Measurements from ENCODE around the gene PNLIPRP2.

Gene PNLIPRP2

DNA sequence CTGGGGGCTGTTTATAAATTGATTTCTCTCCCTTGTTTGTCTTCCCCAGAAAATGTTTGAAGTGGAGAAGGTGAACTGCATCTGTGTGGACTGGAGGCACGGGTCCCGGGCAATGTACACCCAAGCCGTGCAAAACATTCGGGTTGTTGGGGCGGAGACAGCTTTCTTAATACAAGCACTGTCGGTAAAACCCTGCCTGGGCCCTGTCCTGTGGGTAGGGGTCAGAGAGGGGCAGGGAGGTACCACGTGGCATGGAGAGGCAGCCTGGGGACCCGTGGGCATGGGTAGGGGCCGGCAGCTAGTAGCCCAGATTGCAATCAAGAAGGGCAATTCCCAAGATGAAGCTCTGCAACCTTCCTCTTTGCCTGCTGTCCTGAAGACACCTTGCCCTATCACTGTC is 6.1 kb downstream of the PNLIPRP2 start:
- TF ChIP-seq, protein P1, sequence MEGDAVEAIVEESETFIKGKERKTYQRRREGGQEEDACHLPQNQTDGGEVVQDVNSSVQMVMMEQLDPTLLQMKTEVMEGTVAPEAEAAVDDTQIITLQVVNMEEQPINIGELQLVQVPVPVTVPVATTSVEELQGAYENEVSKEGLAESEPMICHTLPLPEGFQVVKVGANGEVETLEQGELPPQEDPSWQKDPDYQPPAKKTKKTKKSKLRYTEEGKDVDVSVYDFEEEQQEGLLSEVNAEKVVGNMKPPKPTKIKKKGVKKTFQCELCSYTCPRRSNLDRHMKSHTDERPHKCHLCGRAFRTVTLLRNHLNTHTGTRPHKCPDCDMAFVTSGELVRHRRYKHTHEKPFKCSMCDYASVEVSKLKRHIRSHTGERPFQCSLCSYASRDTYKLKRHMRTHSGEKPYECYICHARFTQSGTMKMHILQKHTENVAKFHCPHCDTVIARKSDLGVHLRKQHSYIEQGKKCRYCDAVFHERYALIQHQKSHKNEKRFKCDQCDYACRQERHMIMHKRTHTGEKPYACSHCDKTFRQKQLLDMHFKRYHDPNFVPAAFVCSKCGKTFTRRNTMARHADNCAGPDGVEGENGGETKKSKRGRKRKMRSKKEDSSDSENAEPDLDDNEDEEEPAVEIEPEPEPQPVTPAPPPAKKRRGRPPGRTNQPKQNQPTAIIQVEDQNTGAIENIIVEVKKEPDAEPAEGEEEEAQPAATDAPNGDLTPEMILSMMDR (IDR thresholded peaks at IDR 0.05; ENCODE audit: insufficient read depth, low read length, poor library complexity, severe bottlenecking), result no peak
- TF ChIP-seq EZH2phosphoT487 (conservative IDR thresholded peaks at IDR 0.05; ENCODE audit: low read length), result no peak
- no peaks in the 10 kb centered on the region for H3K9me3 ChIP-seq (ENCODE audit: insufficient read depth, low read length)
- no peak overlapping the region for H3K27ac ChIP-seq (ENCODE audit: low read depth, low read length)
- no peaks in the 10 kb centered on the region for H3K9me2 ChIP-seq (replicated peaks; ENCODE audit: insufficient read depth, low read length)
- H3K79me2 ChIP-seq (ENCODE audit: insufficient read depth, low read length), result no peaks in the 10 kb centered on the region
- no peaks in the 10 kb centered on the region for H3K27me3 ChIP-seq (ENCODE audit: low read length)
- H3K36me3 ChIP-seq (ENCODE audit: low read length), result no peaks in the 10 kb centered on the region
- H3K4me3 ChIP-seq (ENCODE audit: insufficient read depth, low read length, poor library complexity, severe bottlenecking), result no peak overlapping the region
- H2AFZ ChIP-seq (ENCODE audit: low read depth, low read length, severe bottlenecking), result no peak overlapping the region
- no peaks in the 10 kb centered on the region for H4K20me1 ChIP-seq (ENCODE audit: low read depth, low read length)
- H3K9ac ChIP-seq (ENCODE audit: low read length), result no peak overlapping the region
- no peak overlapping the region for H3K4me2 ChIP-seq (ENCODE audit: low read depth, low read length, poor library complexity, severe bottlenecking)
- no peaks in the 10 kb centered on the region for H3F3A ChIP-seq (ENCODE audit: insufficient read depth)

DNA sequence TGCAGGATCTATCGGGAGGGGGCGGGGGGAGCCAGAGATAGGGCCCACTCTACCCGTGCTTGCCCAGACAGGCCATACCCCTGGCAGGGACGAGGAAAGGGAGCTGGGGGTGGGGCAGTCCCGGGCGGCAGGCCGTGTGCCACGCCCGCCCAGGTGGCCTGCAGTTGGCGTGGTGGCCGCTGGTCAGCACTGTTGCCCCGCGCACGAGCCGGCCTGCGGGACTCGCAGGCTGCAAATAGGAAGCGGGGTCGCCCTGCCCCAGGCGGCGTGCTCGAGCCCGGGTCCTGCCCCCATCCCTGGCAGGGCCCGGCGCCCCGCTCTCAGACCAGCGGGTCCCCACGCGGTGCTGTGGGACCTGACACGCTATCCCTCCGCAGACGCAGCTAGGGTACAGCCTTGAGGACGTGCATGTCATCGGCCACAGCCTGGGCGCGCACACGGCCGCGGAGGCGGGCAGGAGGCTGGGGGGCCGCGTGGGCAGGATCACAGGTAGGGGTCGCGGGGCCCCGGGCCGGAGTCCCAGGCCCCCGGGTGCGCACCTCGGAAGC is 6.7 kb downstream of the PNLIPRP2 start:
- Histone ChIP-seq H3K4me2 (ENCODE audit: low read depth, low read length, poor library complexity, severe bottlenecking) (no peak overlapping the region), H3K4me3 (ENCODE audit: insufficient read depth, low read length, poor library complexity, severe bottlenecking) (no peak overlapping the region), H4K20me1 (ENCODE audit: low read depth, low read length) (no peaks in the 10 kb centered on the region), H2AFZ (ENCODE audit: low read depth, low read length, severe bottlenecking) (no peak overlapping the region), H3K36me3 (ENCODE audit: low read length) (no peaks in the 10 kb centered on the region), H3K9me2 (replicated peaks; ENCODE audit: insufficient read depth, low read length) (no peaks in the 10 kb centered on the region), H3K9me3 (ENCODE audit: insufficient read depth, low read length) (no peaks in the 10 kb centered on the region), H3K9ac (ENCODE audit: low read length) (no peak overlapping the region), H3K27ac (ENCODE audit: low read depth, low read length) (no peak overlapping the region), H3K79me2 (ENCODE audit: insufficient read depth, low read length) (no peaks in the 10 kb centered on the region), H3F3A (ENCODE audit: insufficient read depth) (no peaks in the 10 kb centered on the region), H3K27me3 (ENCODE audit: low read length) (no peaks in the 10 kb centered on the region)
- no peak for TF ChIP-seq EZH2phosphoT487 (conservative IDR thresholded peaks at IDR 0.05; ENCODE audit: low read length)
- TF ChIP-seq, protein P1 (IDR thresholded peaks at IDR 0.05; ENCODE audit: insufficient read depth, low read length, poor library complexity, severe bottlenecking), result no peak

DNA sequence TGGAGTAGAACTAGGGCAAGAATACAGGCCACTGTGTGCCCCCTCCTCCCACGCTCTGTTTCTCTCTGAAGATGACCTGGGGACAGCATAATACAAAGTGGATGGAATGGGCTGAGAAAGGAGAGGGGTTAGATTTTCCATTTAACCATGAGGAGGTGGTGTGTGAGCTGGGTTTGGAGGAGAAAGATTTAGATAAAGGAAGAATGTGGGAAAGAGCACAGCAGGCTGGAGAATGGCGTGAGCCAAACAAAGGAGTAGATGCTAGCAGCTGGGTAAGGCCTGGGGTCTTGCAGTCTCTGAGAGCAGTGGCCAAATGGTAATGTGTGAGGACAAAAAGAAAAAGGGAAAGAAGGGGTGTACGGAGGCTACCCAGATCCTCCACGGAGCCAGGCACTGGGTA is 8.6 kb downstream of the PNLIPRP2 start:
- H2AFZ ChIP-seq (ENCODE audit: low read depth, low read length, severe bottlenecking), result no peak overlapping the region
- no peak overlapping the region for H3K9ac ChIP-seq (ENCODE audit: low read length)
- H3F3A ChIP-seq (ENCODE audit: insufficient read depth), result no peaks in the 10 kb centered on the region
- H3K79me2 ChIP-seq (ENCODE audit: insufficient read depth, low read length), result no peaks in the 10 kb centered on the region
- TF ChIP-seq, protein P1 (IDR thresholded peaks at IDR 0.05; ENCODE audit: insufficient read depth, low read length, poor library complexity, severe bottlenecking), result no peak
- no peak for TF ChIP-seq EZH2phosphoT487 (conservative IDR thresholded peaks at IDR 0.05; ENCODE audit: low read length)
- H3K4me2 ChIP-seq (ENCODE audit: low read depth, low read length, poor library complexity, severe bottlenecking), result no peak overlapping the region
- H3K36me3 ChIP-seq (ENCODE audit: low read length), result no peaks in the 10 kb centered on the region
- no peaks in the 10 kb centered on the region for H3K27me3 ChIP-seq (ENCODE audit: low read length)
- no peaks in the 10 kb centered on the region for H3K9me3 ChIP-seq (ENCODE audit: insufficient read depth, low read length)
- H4K20me1 ChIP-seq (ENCODE audit: low read depth, low read length), result no peaks in the 10 kb centered on the region
- H3K27ac ChIP-seq (ENCODE audit: low read depth, low read length), result no peak overlapping the region
- no peaks in the 10 kb centered on the region for H3K9me2 ChIP-seq (replicated peaks; ENCODE audit: insufficient read depth, low read length)
- H3K4me3 ChIP-seq (ENCODE audit: insufficient read depth, low read length, poor library complexity, severe bottlenecking), result no peak overlapping the region
